Measurements from ENCODE around the gene PTPRE. TPM values are rescaled to one million over a fixed set of nuclear protein-coding genes. Genes with fewer than 3 reads are reported as not detected.

The PTPRE gene
- total and polyA plus RNA-seq, 8 donors: 1.0 to 7.1 (median 2.1) TPM

GRCh38 chr10:127998501-127999144 lies 91.7 kb downstream of the PTPRE start:
- FAIRE-seq (no peak), DNase-seq (no peak), ATAC-seq (no peak)
- intact Hi-C loops (cut with DNase I): no loop called here
- no peak for TF ChIP-seq CTCF (IDR thresholded peaks at IDR 0.05)
- Histone ChIP-seq H3K4me1 (no peaks in the 10 kb centered on the region), H3K4me3 (no peak overlapping the region), H3K27ac (no peak overlapping the region), H3K9me3 (no peaks in the 10 kb centered on the region), H3K36me3 (no peaks in the 10 kb centered on the region), H3K27me3 (no peaks in the 10 kb centered on the region)
- WGBS, 2 donors: 63 to 78% methylated on average over 17 of the region's 17 CpGs

- Histone ChIP-seq H3K36me3 (no peaks in the 10 kb centered on the region), H3K9me3 (no peaks in the 10 kb centered on the region), H3K27me3 (peaks cover 0 to 6% (median 0%) of the 10 kb centered on the region in 4 donors), H3K27ac (no peak overlapping the region), H3K4me3 (no peak overlapping the region), H3K4me1 (no peaks in the 10 kb centered on the region)
- WGBS, 2 donors: 55 to 67% methylated on average over 23 of the region's 23 CpGs
- ATAC-seq (no peak), FAIRE-seq (no peak), DNase-seq (no peak)
- intact Hi-C loops (cut with DNase I): no loop called here
- no peak for TF ChIP-seq CTCF (IDR thresholded peaks at IDR 0.05)
These were observed 92.6 kb downstream of the PTPRE start for GRCh38 chr10:127999297-128000129.

GRCh38 chr10:128000471-128001362 lies 93.8 kb downstream of the PTPRE start:
- no peak for TF ChIP-seq CTCF (IDR thresholded peaks at IDR 0.05)
- no peak for FAIRE-seq
- no peak for DNase-seq
- H3K27me3 ChIP-seq: peaks cover 0 to 8% (median 0%) of the 10 kb centered on the region in 4 donors
- intact Hi-C loops (cut with DNase I): no loop called here
- H3K36me3 ChIP-seq: no peaks in the 10 kb centered on the region
- no peak overlapping the region for H3K27ac ChIP-seq
- H3K4me3 ChIP-seq: no peak overlapping the region
- H3K4me1 ChIP-seq: no peaks in the 10 kb centered on the region
- no peak for ATAC-seq
- no peaks in the 10 kb centered on the region for H3K9me3 ChIP-seq
- 35 to 46% methylated on average over 5 of the region's 5 CpGs for WGBS, 2 donors

- no peaks in the 10 kb centered on the region for H3K36me3 ChIP-seq
- FAIRE-seq: no peak
- peaks cover 0 to 8% (median 0%) of the 10 kb centered on the region in 4 donors for H3K27me3 ChIP-seq
- TF ChIP-seq CTCF (IDR thresholded peaks at IDR 0.05): no peak
- ATAC-seq: no peak
- no peak overlapping the region for H3K27ac ChIP-seq
- WGBS, 2 donors: 65 to 73% methylated on average over 10 of the region's 10 CpGs
- DNase-seq: no peak
- H3K4me3 ChIP-seq: no peak overlapping the region
- H3K9me3 ChIP-seq: no peaks in the 10 kb centered on the region
- H3K4me1 ChIP-seq: no peaks in the 10 kb centered on the region
- intact Hi-C loops (cut with DNase I): no loop called here
These were observed 94.5 kb downstream of the PTPRE start for GRCh38 chr10:128001363-128001745.

All from pancreas (tissue), 10 donors.